Measurements from ENCODE around the gene MLF2. TPM values are rescaled to one million over a fixed set of nuclear protein-coding genes. Genes with fewer than 3 reads are reported as not detected.

MLF2 gene
- total and polyA plus RNA-seq, 2 of the 13 experiments (the other 11 are each of a cell fraction or from before 2014, with no cell fraction given): 88.1 to 167 TPM

GRCh38 chr12:6767353-6768319 lies 14.7 kb upstream of the MLF2 start (continued):
- TF ChIP-seq ZHX2 (IDR thresholded peaks at IDR 0.05; ENCODE audit: low read depth) (no peak), ZHX2 (CRISPR knock-in tag; IDR thresholded peaks at IDR 0.05; ENCODE audit: borderline replicate concordance) (no peak), MED1 (CRISPR knock-in tag; IDR thresholded peaks at IDR 0.05) (peak; percentile 83), SMAD9 (CRISPR knock-in tag; IDR thresholded peaks at IDR 0.05) (no peak), ZEB1 (IDR thresholded peaks at IDR 0.05; ENCODE audit: insufficient replicate concordance, low read depth) (no peak), ZNF460 (CRISPR knock-in tag; IDR thresholded peaks at IDR 0.05; ENCODE audit: borderline replicate concordance) (no peak), ATF1 (CRISPR knock-in tag; IDR thresholded peaks at IDR 0.05) (no peak), KLF12 (CRISPR knock-in tag; IDR thresholded peaks at IDR 0.05; ENCODE audit: borderline replicate concordance) (no peak), MED13 (CRISPR knock-in tag; IDR thresholded peaks at IDR 0.05) (no peak), AKAP8 (CRISPR knock-in tag; IDR thresholded peaks at IDR 0.05) (peak; percentile 71; the same call in 1 of the 2 replicates), SUZ12 (IDR thresholded peaks at IDR 0.05; ENCODE audit: low read depth, low read length) (no peak), ETS1 (CRISPR knock-in tag; IDR thresholded peaks at IDR 0.05) (no peak), MYNN (CRISPR knock-in tag; IDR thresholded peaks at IDR 0.05; ENCODE audit: low read depth) (0 out of 2 replicates have a peak, but pooled peaks have one; percentile 14), ZNF207 (IDR thresholded peaks at IDR 0.05; ENCODE audit: borderline replicate concordance) (no peak), ZNF639 (CRISPR knock-in tag; conservative IDR thresholded peaks at IDR 0.05) (no peak), U2AF1 (optimal IDR thresholded peaks at IDR 0.05; ENCODE audit: low read depth, low read length) (no peak), ZNF572 (CRISPR knock-in tag; IDR thresholded peaks at IDR 0.05) (no peak), CCDC6 (CRISPR knock-in tag; IDR thresholded peaks at IDR 0.05) (0 out of 2 replicates have a peak, but pooled peaks have one; percentile 46), PCBP1 (IDR thresholded peaks at IDR 0.05; ENCODE audit: borderline replicate concordance, low read depth, low read length) (0 out of 2 replicates have a peak, but pooled peaks have one; percentile 37), SRSF1 (optimal IDR thresholded peaks at IDR 0.05; ENCODE audit: low read depth, low read length) (no peak), ZBTB20 (CRISPR knock-in tag; IDR thresholded peaks at IDR 0.05; ENCODE audit: borderline replicate concordance, low read depth) (no peak), POLR2G (IDR thresholded peaks at IDR 0.05; ENCODE audit: low read depth, low read length) (peak; percentile 64; the same call in 1 of the 2 replicates)
